PFSK-1 (cell line): Measurements from ENCODE around the gene MEIOSIN.

Experiments used
- FOXP2 ChIP-seq: optimal IDR thresholded peaks from 2 replicates; pipeline ENCODE3; 2011; ENCODE audit warnings: borderline replicate concordance, control low read depth, inconsistent platforms; ENCODE audit not compliant: insufficient read depth; ENCODE audit errors: extremely low read length, extremely low read depth
- POLR2AphosphoS5 ChIP-seq: IDR thresholded peaks from 2 replicates; pipeline ENCODE4 v1.6.1; 2012; ENCODE audit warnings: low read depth, mild to moderate bottlenecking, control low read depth, low read length, moderate library complexity
- SIN3A ChIP-seq: IDR thresholded peaks from 2 replicates; pipeline ENCODE4 v1.6.1; 2012; ENCODE audit warnings: mild to moderate bottlenecking, low read length, moderate library complexity, borderline replicate concordance; ENCODE audit not compliant: insufficient read depth
- TAF1 ChIP-seq: IDR thresholded peaks from 2 replicates; pipeline ENCODE4 v1.6.1; 2012; ENCODE audit warnings: low read length, control low read depth, borderline replicate concordance; ENCODE audit not compliant: insufficient read depth
- TF ChIP-seq, protein P1 (sequence below), 2 experiments: IDR thresholded peaks; 2 replicates each; pipeline versions ENCODE4 v1.6.1 to v1.8.0; 2011 to 2012; ENCODE audit warnings: low read depth in 2 of 2, low read length in 2 of 2, control low read depth in 1 of 2, inconsistent platforms in 1 of 2, mild to moderate bottlenecking in 1 of 2, moderate library complexity in 1 of 2; ENCODE audit not compliant: insufficient read depth in 1 of 2

MEIOSIN gene

DNA sequence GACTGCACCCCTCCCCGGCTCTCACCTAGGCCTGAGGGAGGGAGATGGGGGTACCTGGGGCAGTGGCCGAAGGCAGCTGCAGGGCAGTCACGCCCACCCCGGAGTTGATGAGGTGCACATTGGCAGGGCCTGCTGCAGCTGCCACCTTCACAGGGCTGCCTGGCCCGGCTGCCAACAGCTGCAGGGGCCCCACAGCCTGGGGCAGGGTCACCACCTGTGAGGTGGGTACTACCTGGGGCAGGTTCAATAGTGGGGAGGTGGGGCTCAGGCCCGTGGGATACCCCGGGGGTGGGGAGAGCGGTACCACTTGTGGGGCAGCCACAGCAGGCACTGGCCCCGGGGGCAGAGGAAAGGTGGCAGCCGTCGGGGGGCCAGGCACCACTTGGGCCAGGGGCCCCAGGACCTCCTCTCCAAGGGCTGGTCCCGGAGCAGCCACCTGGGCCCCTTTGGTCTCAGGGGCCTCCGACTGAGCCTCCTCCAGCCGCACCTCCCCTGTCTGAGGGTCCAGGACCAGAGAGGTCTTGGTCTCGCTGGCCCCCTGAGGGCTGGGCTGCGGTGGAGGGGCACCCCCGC is 33.1 kb downstream of the MEIOSIN start:
- TF ChIP-seq, protein P1, sequence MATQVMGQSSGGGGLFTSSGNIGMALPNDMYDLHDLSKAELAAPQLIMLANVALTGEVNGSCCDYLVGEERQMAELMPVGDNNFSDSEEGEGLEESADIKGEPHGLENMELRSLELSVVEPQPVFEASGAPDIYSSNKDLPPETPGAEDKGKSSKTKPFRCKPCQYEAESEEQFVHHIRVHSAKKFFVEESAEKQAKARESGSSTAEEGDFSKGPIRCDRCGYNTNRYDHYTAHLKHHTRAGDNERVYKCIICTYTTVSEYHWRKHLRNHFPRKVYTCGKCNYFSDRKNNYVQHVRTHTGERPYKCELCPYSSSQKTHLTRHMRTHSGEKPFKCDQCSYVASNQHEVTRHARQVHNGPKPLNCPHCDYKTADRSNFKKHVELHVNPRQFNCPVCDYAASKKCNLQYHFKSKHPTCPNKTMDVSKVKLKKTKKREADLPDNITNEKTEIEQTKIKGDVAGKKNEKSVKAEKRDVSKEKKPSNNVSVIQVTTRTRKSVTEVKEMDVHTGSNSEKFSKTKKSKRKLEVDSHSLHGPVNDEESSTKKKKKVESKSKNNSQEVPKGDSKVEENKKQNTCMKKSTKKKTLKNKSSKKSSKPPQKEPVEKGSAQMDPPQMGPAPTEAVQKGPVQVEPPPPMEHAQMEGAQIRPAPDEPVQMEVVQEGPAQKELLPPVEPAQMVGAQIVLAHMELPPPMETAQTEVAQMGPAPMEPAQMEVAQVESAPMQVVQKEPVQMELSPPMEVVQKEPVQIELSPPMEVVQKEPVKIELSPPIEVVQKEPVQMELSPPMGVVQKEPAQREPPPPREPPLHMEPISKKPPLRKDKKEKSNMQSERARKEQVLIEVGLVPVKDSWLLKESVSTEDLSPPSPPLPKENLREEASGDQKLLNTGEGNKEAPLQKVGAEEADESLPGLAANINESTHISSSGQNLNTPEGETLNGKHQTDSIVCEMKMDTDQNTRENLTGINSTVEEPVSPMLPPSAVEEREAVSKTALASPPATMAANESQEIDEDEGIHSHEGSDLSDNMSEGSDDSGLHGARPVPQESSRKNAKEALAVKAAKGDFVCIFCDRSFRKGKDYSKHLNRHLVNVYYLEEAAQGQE (IDR thresholded peaks at IDR 0.05; ENCODE audit: insufficient read depth in 1 of 2, low read depth in 2 of 2, low read length in 2 of 2), result no peak
- TF ChIP-seq FOXP2 (no peak), SIN3A (no peak), POLR2AphosphoS5 (no peak), TAF1 (no peak)

GRCh38 chr19:45766869-45767346 is 33.7 kb downstream of the MEIOSIN start:
- TF ChIP-seq POLR2AphosphoS5, result no peak
- no peak for TF ChIP-seq FOXP2
- TF ChIP-seq, protein P1 (IDR thresholded peaks at IDR 0.05; ENCODE audit: insufficient read depth in 1 of 2, low read depth in 2 of 2, low read length in 2 of 2), result no peak
- TF ChIP-seq SIN3A, result no peak
- no peak for TF ChIP-seq TAF1

DNA sequence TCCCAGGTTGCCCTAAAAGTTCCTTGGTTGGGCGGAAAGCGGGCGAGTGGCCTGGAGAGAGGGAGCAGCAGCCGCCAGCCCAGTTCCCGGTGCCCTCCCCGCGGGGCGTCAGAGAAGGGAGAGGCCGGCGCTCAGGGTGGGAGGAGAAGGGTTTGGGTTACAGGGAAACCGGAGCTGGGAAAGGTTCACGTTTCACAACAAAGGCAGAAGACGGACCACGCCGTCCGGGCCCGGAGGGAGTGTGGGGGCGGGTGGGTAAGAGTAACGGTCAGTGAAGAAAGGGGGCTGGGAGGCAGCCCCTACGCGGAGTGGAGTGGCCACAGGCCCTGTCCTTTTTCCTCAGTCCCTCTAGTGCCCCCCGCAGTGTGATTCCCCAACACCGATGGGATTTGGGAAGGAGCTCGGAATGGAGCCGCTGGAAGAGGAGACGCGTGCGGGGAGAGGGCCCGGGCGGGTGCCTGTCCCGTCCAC is 34.2 kb downstream of the MEIOSIN start:
- TF ChIP-seq TAF1 (peak; percentile 33; the same call in 1 of the 2 replicates), SIN3A (peak; percentile 86; the same call in 1 of the 2 replicates), POLR2AphosphoS5 (peak; percentile 66), FOXP2 (no peak)
- TF ChIP-seq, protein P1 (IDR thresholded peaks at IDR 0.05; ENCODE audit: insufficient read depth in 1 of 2, low read depth in 2 of 2, low read length in 2 of 2), result no peak

DNA sequence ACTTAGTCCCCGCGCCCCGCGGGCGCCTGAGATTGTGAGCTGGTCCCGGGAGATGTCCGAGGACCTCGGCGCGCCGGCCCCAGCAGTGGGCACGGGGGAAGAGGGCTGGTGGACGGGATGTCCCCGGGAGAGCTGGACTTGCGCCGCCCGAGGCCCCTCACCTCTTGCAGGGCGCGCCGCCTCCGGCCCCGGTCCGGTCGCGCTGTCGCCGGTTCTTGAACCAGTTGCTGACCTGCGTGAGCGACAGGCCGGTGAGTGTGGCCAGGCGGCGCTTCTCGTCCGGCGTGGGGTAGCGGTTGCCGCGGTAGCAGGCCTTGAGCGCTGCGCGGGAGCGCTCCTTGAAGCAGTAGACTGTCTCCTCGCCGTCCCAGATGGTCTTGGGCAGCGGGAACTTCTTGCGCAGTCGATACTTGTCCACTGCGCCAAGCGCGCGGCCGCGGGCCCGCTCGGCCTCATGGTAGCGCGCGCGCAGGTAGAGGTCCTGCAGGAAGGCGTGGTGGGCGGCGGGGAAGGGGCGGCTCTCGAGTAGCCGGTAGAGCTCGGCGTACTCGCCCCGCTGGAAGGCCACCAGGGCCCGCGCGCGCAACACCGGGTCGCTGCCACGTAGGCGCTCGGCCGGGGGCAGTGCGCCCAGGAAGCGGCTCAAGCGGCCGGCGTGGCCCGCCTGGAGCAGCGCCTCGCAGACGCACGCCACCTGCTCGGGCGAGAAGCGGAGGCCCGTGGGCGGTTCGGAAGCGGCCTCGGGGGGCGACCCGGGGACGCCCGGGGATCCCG is 34.8 kb downstream of the MEIOSIN start:
- TF ChIP-seq FOXP2 (no peak), TAF1 (no peak), POLR2AphosphoS5 (no peak)
- TF ChIP-seq, protein P1 (IDR thresholded peaks at IDR 0.05; ENCODE audit: insufficient read depth in 1 of 2, low read depth in 2 of 2, low read length in 2 of 2), result 0 out of 4 replicates have a peak, but pooled peaks of 1 of the 2 experiments have one; percentile 5
